ENCODE measurements around the gene SACM1L.

SACM1L gene

GRCh38 chr3:45783667-45784066, 94.5 kb downstream of the SACM1L start:
- DNase-seq (ENCODE audit: low read depth in 2 of 3, low spot score in 1 of 3): no peak

- no peak for DNase-seq (ENCODE audit: low read depth in 2 of 3, low spot score in 1 of 3)
Measured at GRCh38 chr3:45785605-45786150, 96.5 kb downstream of the SACM1L start.

GRCh38 chr3:45786801-45787495, 97.8 kb downstream of the SACM1L start:
- DNase-seq (ENCODE audit: low read depth in 2 of 3, low spot score in 1 of 3): no peak

GRCh38 chr3:45787551-45787950, 98.4 kb downstream of the SACM1L start:
- no peak for DNase-seq (ENCODE audit: low read depth in 2 of 3, low spot score in 1 of 3)

- no peak for DNase-seq (ENCODE audit: low read depth in 2 of 3, low spot score in 1 of 3)
Measured at GRCh38 chr3:45789235-45789812, 100.1 kb downstream of the SACM1L start.

GRCh38 chr3:45790596-45790995, 101.4 kb downstream of the SACM1L start:
- no peak for DNase-seq (ENCODE audit: low read depth in 2 of 3, low spot score in 1 of 3)

- DNase-seq (ENCODE audit: low read depth in 2 of 3, low spot score in 1 of 3): no peak
Measured at GRCh38 chr3:45792036-45792435, 102.8 kb downstream of the SACM1L start.

- DNase-seq (ENCODE audit: low read depth in 2 of 3, low spot score in 1 of 3): no peak
Measured at GRCh38 chr3:45792516-45793172, 103.4 kb downstream of the SACM1L start.

GRCh38 chr3:45793482-45794176, 104.4 kb downstream of the SACM1L start:
- no peak for DNase-seq (ENCODE audit: low read depth in 2 of 3, low spot score in 1 of 3)

- no peak for DNase-seq (ENCODE audit: low read depth in 2 of 3, low spot score in 1 of 3)
Measured at GRCh38 chr3:45794177-45794560, 105.0 kb downstream of the SACM1L start.

- DNase-seq (ENCODE audit: low read depth in 2 of 3, low spot score in 1 of 3): no peak
Measured at GRCh38 chr3:45794660-45795059, 105.5 kb downstream of the SACM1L start.

Data from stimulated activated CD4-positive, alpha-beta T cell treated with anti-CD3 and anti-CD28 coated beads, Interleukin-12 subunit alpha, Interleukin-12 subunit beta, amount 100 ng/mL, for 48 hours (primary cell).